ENCODE measurements around the gene NIPSNAP2. TPM values are rescaled to one million over a fixed set of nuclear protein-coding genes. Genes with fewer than 3 reads are reported as not detected.

Gene NIPSNAP2
- total and polyA plus RNA-seq, 12 donors = 93.8 to 455 (median 341) TPM

- Histone ChIP-seq H3K4me3 (no peak overlapping the region), H3K36me3 (peaks cover 0 to 35% (median 0%) of the 10 kb centered on the region in 9 donors), H3K27ac (peak overlapping the region; percentile 50 to 97 (median 76)), H3K9me3 (no peaks in the 10 kb centered on the region), H3K27me3 (no peaks in the 10 kb centered on the region), H3K4me1 (peaks cover 0 to 78% (median 28%) of the 10 kb centered on the region in 9 donors)
- TF ChIP-seq, protein P1, sequence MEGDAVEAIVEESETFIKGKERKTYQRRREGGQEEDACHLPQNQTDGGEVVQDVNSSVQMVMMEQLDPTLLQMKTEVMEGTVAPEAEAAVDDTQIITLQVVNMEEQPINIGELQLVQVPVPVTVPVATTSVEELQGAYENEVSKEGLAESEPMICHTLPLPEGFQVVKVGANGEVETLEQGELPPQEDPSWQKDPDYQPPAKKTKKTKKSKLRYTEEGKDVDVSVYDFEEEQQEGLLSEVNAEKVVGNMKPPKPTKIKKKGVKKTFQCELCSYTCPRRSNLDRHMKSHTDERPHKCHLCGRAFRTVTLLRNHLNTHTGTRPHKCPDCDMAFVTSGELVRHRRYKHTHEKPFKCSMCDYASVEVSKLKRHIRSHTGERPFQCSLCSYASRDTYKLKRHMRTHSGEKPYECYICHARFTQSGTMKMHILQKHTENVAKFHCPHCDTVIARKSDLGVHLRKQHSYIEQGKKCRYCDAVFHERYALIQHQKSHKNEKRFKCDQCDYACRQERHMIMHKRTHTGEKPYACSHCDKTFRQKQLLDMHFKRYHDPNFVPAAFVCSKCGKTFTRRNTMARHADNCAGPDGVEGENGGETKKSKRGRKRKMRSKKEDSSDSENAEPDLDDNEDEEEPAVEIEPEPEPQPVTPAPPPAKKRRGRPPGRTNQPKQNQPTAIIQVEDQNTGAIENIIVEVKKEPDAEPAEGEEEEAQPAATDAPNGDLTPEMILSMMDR (IDR thresholded peaks at IDR 0.05) = no peak
- intact Hi-C loops (cut with DNase I) = no loop called here
- DNase-seq (no peak), ATAC-seq (peak in 6 of 8 donors; percentile 28 to 79 (median 41))
- 70 to 83% methylated on average over 7 of the region's 7 CpGs for WGBS, 2 donors
Observed at GRCh38 chr7:55970561-55970960, 6.2 kb downstream of the NIPSNAP2 start.

DNA sequence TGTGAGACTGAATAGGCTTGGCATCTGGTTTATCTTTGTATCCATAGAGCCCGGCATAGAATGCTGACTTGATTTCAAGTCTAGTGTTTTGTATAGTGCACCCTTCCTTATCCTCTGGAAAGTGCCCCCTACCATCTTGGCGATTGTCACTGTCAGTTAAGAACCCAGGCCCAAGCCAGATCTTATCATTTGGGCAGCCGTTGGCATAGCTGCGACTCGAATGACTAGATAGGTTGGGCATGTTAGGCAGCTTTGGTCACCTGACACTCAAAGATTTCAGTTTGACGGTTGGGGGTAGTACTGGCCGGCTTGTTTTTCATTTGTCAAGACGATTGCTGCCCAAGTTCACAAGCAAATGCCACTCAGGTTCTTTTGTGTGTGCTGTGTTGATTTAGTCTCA is 6.6 kb downstream of the NIPSNAP2 start:
- DNase-seq (peak in 1 of 2 donors; percentile 51), ATAC-seq (peak; percentile 50 to 89 (median 79))
- H3K9me3 ChIP-seq = no peaks in the 10 kb centered on the region
- WGBS, 2 donors = 47 to 50% methylated on average over 8 of the region's 8 CpGs
- H3K27me3 ChIP-seq = no peaks in the 10 kb centered on the region
- peak overlapping the region; percentile 50 to 97 (median 76) for H3K27ac ChIP-seq
- H3K36me3 ChIP-seq = peaks cover 0 to 35% (median 0%) of the 10 kb centered on the region in 9 donors
- intact Hi-C loops (cut with DNase I) = no loop called here
- H3K4me1 ChIP-seq = peaks cover 0 to 78% (median 24%) of the 10 kb centered on the region in 9 donors
- peak overlapping the region in 5 of 10 donors; percentile 1 to 23 (median 10) for H3K4me3 ChIP-seq
- TF ChIP-seq, protein P1 (IDR thresholded peaks at IDR 0.05) = no peak

DNA sequence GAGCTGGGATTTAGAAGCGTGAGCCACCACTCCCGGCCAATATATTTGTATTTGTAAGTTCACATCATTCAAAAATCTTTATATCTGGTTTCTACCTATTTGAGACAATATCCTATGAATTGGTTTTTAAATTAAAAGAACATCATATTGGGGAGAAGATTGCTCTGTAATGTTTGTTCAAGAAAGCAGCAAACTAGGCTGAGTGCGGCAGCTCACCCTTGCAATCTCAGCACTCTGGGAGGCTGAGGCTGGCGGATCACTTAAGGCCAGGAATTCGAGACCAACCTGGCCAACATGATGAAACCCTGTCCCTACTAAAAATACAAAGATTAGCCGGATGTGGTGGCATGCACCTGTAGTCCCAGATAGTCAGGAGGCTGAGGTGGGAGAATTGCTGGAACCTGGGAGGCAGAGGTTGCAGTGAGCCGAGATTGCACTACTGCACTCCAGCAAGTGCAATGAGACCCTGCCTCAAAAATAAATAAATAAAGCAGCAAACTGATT is 9.4 kb downstream of the NIPSNAP2 start:
- peak overlapping the region in 4 of 10 donors; percentile 1 to 97 (median 7) for H3K27ac ChIP-seq
- intact Hi-C loops (cut with DNase I) = no loop called here
- H3K36me3 ChIP-seq = peaks cover 0 to 27% (median 4%) of the 10 kb centered on the region in 9 donors
- H3K9me3 ChIP-seq = no peaks in the 10 kb centered on the region
- ATAC-seq (no peak), DNase-seq (no peak)
- WGBS, 2 donors = 81 to 88% methylated on average over 7 of the region's 7 CpGs
- no peaks in the 10 kb centered on the region for H3K27me3 ChIP-seq
- TF ChIP-seq, protein P1 (IDR thresholded peaks at IDR 0.05) = no peak
- no peak overlapping the region for H3K4me3 ChIP-seq
- H3K4me1 ChIP-seq = peaks cover 0 to 80% (median 16%) of the 10 kb centered on the region in 9 donors

- Histone ChIP-seq H3K4me1 (peaks cover 0 to 62% (median 16%) of the 10 kb centered on the region in 9 donors), H3K27me3 (no peaks in the 10 kb centered on the region), H3K36me3 (peaks cover 0 to 36% (median 15%) of the 10 kb centered on the region in 9 donors), H3K27ac (peak overlapping the region in 9 of 10 donors; percentile 45 to 79 (median 63)), H3K4me3 (no peak overlapping the region), H3K9me3 (no peaks in the 10 kb centered on the region)
- intact Hi-C loops (cut with DNase I) = no loop called here
- peak; percentile 44 to 93 (median 86) for ATAC-seq
- no peak for DNase-seq
- TF ChIP-seq, protein P1 (IDR thresholded peaks at IDR 0.05) = no peak
- 44 to 60% methylated on average over 7 of the region's 7 CpGs for WGBS, 2 donors
Observed at GRCh38 chr7:55975988-55976633, 11.7 kb downstream of the NIPSNAP2 start.

Measured in heart right ventricle (tissue), 16 donors.